VCaP (cell line): ENCODE measurements around the gene SERPINB5.

ENCODE experiments used
- H3K27ac ChIP-seq: fragments of 450-650 bp; 2 replicates; pipeline ENCODE4 v1.5.1; 2017
- CTCF ChIP-seq: fragments of 450-650 bp; conservative IDR thresholded peaks from 2 replicates; pipeline ENCODE4 v1.5.1; 2017; ENCODE audit warnings: mild to moderate bottlenecking, moderate library complexity

The SERPINB5 gene

GRCh38 chr18:63523660-63524059 lies 46.9 kb downstream of the SERPINB5 start:
- no peak for TF ChIP-seq CTCF
- H3K27ac ChIP-seq = no peak overlapping the region

- no peak for TF ChIP-seq CTCF
Measured at GRCh38 chr18:63527251-63527650, 50.5 kb downstream of the SERPINB5 start.

GRCh38 chr18:63528863-63529492 lies 52.2 kb downstream of the SERPINB5 start:
- no peak overlapping the region for H3K27ac ChIP-seq
- no peak for TF ChIP-seq CTCF

More at GRCh38 chr18:63527251-63527650, 50.5 kb downstream of the SERPINB5 start:
- no peak overlapping the region for H3K27ac ChIP-seq

GRCh38 chr18:63532471-63532870 lies 55.7 kb downstream of the SERPINB5 start:
- TF ChIP-seq CTCF = no peak
- no peak overlapping the region for H3K27ac ChIP-seq

GRCh38 chr18:63534615-63535014 lies 57.9 kb downstream of the SERPINB5 start:
- TF ChIP-seq CTCF = no peak
- no peak overlapping the region for H3K27ac ChIP-seq

- no peak overlapping the region for H3K27ac ChIP-seq
- TF ChIP-seq CTCF = no peak
Measured at GRCh38 chr18:63539904-63540510, 63.2 kb downstream of the SERPINB5 start.

GRCh38 chr18:63542069-63542468 lies 65.3 kb downstream of the SERPINB5 start, which contains the start of gene SERPINB12:
Gene SERPINB12 (plus strand): TSS chr18:63542369. CDS start chr18:63556160, 13,791 bp downstream.
- H3K27ac ChIP-seq = no peak within 1 kb of the TSS

More at GRCh38 chr18:63542069-63542468, 65.3 kb downstream of the SERPINB5 start, which contains the start of gene SERPINB12:
- TF ChIP-seq CTCF = no peak
